ENCODE results near the gene SEMA4B. TPM values are rescaled to one million over a fixed set of nuclear protein-coding genes. Genes with fewer than 3 reads are reported as not detected.
A peak's percentile ranks its signal among the peaks of the same experiment; 100 is the strongest.
"Not testable (repeated sequence)": the region's sequence is repeated elsewhere in the genome, so short reads cannot be mapped to it uniquely, and the experiment has no call there.

Gene SEMA4B
- polyA plus RNA-seq, 1 donor (not counting 4 experiments of a cell fraction or from before 2014, with no cell fraction given), result 58.7 TPM

- DNase-seq (ENCODE audit: low read depth, low spot score), result no peak
- H3K27me3 ChIP-seq (ENCODE audit: control insufficient read depth, extremely low read depth, insufficient read depth, low read length), result peaks cover 3% of the 10 kb centered on the region
- no peak for FAIRE-seq
Observed at GRCh38 chr15:90259524-90259923, 58.4 kb downstream of the SEMA4B start.

GRCh38 chr15:90260731-90261130, 59.6 kb downstream of the SEMA4B start:
- dilution Hi-C loops (cut with MboI; ENCODE audit: extremely low pct_ligation_motif_present, low sequenced_read_pairs); H2AFZ ChIP-seq (ENCODE audit: control insufficient read depth, low read length): not testable (repeated sequence)

More at GRCh38 chr15:90259524-90259923, 58.4 kb downstream of the SEMA4B start:
- no peaks in the 10 kb centered on the region for H4K20me1 ChIP-seq (ENCODE audit: control insufficient read depth, extremely low read depth, insufficient read depth, low read length)
- no peak overlapping the region for H3K27ac ChIP-seq (ENCODE audit: control insufficient read depth, insufficient read depth, low read length)
- no peaks in the 10 kb centered on the region for H3K9me1 ChIP-seq (ENCODE audit: control insufficient read depth, extremely low read depth, insufficient read depth, low read length)
- H3K9me3 ChIP-seq (ENCODE audit: control insufficient read depth, low read depth, low read length), result no peaks in the 10 kb centered on the region
- no peak overlapping the region for H3K4me2 ChIP-seq (ENCODE audit: control insufficient read depth, extremely low read depth, insufficient read depth, low read depth, low read length)
- no peaks in the 10 kb centered on the region for H3K79me2 ChIP-seq (ENCODE audit: control insufficient read depth, insufficient read depth, low read length)
- no peaks in the 10 kb centered on the region for H3K36me3 ChIP-seq (ENCODE audit: control insufficient read depth in 2 of 2, extremely low read depth in 1 of 2, insufficient read depth in 2 of 2, low read length in 2 of 2)
- H3K4me3 ChIP-seq (ENCODE audit: control insufficient read depth in 2 of 3, extremely low read depth in 1 of 3, insufficient read depth in 2 of 3, low read depth in 1 of 3, low read length in 3 of 3), result no peak overlapping the region
- peaks cover 20% of the 10 kb centered on the region for H3K4me1 ChIP-seq (ENCODE audit: control insufficient read depth, extremely low read depth, insufficient read depth, low read length)
- no peak overlapping the region for H2AFZ ChIP-seq (ENCODE audit: control insufficient read depth, low read length)
- no peak for TF ChIP-seq EZH2 (IDR thresholded peaks at IDR 0.05; ENCODE audit: low read length)
- no peak for TF ChIP-seq CTCF (optimal IDR thresholded peaks at IDR 0.05 in 1 of 3, IDR thresholded peaks at IDR 0.05 in 1 of 3, conservative IDR thresholded peaks at IDR 0.05 in 1 of 3; ENCODE audit: extremely low read depth in 1 of 3, insufficient read depth in 2 of 3, low read length in 3 of 3)
- dilution Hi-C loops (cut with MboI; ENCODE audit: extremely low pct_ligation_motif_present, low sequenced_read_pairs), result no loop called here
- H3K9ac ChIP-seq (ENCODE audit: control insufficient read depth, extremely low read depth, insufficient read depth, low read length), result no peak overlapping the region

GRCh38 chr15:90261811-90262210, 60.7 kb downstream of the SEMA4B start:
- peak overlapping the region; percentile 73 for H3K4me2 ChIP-seq (ENCODE audit: control insufficient read depth, extremely low read depth, insufficient read depth, low read depth, low read length)
- H3K4me1 ChIP-seq (ENCODE audit: control insufficient read depth, extremely low read depth, insufficient read depth, low read length), result peaks cover 31% of the 10 kb centered on the region
- H2AFZ ChIP-seq (ENCODE audit: control insufficient read depth, low read length), result peak overlapping the region; percentile 97
- peak overlapping the region; percentile 73 for H3K27ac ChIP-seq (ENCODE audit: control insufficient read depth, insufficient read depth, low read length)
- no peak for DNase-seq (ENCODE audit: low read depth, low spot score)
- TF ChIP-seq CTCF (optimal IDR thresholded peaks at IDR 0.05 in 1 of 3, IDR thresholded peaks at IDR 0.05 in 1 of 3, conservative IDR thresholded peaks at IDR 0.05 in 1 of 3; ENCODE audit: extremely low read depth in 1 of 3, insufficient read depth in 2 of 3, low read length in 3 of 3) (no peak), EZH2 (IDR thresholded peaks at IDR 0.05; ENCODE audit: low read length) (no peak)
- peak overlapping the region; percentile 56 for H3K9ac ChIP-seq (ENCODE audit: control insufficient read depth, extremely low read depth, insufficient read depth, low read length)
- no peaks in the 10 kb centered on the region for H3K9me1 ChIP-seq (ENCODE audit: control insufficient read depth, extremely low read depth, insufficient read depth, low read length)
- H3K79me2 ChIP-seq (ENCODE audit: control insufficient read depth, insufficient read depth, low read length), result peaks cover 11% of the 10 kb centered on the region
- peaks cover 0 to 3% of the 10 kb centered on the region in 2 experiments for H3K36me3 ChIP-seq (ENCODE audit: control insufficient read depth in 2 of 2, extremely low read depth in 1 of 2, insufficient read depth in 2 of 2, low read length in 2 of 2)
- dilution Hi-C loops (cut with MboI; ENCODE audit: extremely low pct_ligation_motif_present, low sequenced_read_pairs), result no loop called here
- H4K20me1 ChIP-seq (ENCODE audit: control insufficient read depth, extremely low read depth, insufficient read depth, low read length), result no peaks in the 10 kb centered on the region
- no peaks in the 10 kb centered on the region for H3K27me3 ChIP-seq (ENCODE audit: control insufficient read depth, extremely low read depth, insufficient read depth, low read length)
- H3K4me3 ChIP-seq (ENCODE audit: control insufficient read depth in 2 of 3, extremely low read depth in 1 of 3, insufficient read depth in 2 of 3, low read depth in 1 of 3, low read length in 3 of 3), result no peak overlapping the region
- no peaks in the 10 kb centered on the region for H3K9me3 ChIP-seq (ENCODE audit: control insufficient read depth, low read depth, low read length)
- peak; percentile 87 for FAIRE-seq

More at GRCh38 chr15:90260731-90261130, 59.6 kb downstream of the SEMA4B start:
- not testable (repeated sequence) for H3K9ac ChIP-seq (ENCODE audit: control insufficient read depth, extremely low read depth, insufficient read depth, low read length); H3K9me3 ChIP-seq (ENCODE audit: control insufficient read depth, low read depth, low read length); DNase-seq (ENCODE audit: low read depth, low spot score); H3K9me1 ChIP-seq (ENCODE audit: control insufficient read depth, extremely low read depth, insufficient read depth, low read length); H4K20me1 ChIP-seq (ENCODE audit: control insufficient read depth, extremely low read depth, insufficient read depth, low read length); H3K36me3 ChIP-seq (ENCODE audit: control insufficient read depth in 2 of 2, extremely low read depth in 1 of 2, insufficient read depth in 2 of 2, low read length in 2 of 2); H3K79me2 ChIP-seq (ENCODE audit: control insufficient read depth, insufficient read depth, low read length); FAIRE-seq; H3K4me3 ChIP-seq (ENCODE audit: control insufficient read depth in 2 of 3, extremely low read depth in 1 of 3, insufficient read depth in 2 of 3, low read depth in 1 of 3, low read length in 3 of 3); H3K27ac ChIP-seq (ENCODE audit: control insufficient read depth, insufficient read depth, low read length); H3K4me2 ChIP-seq (ENCODE audit: control insufficient read depth, extremely low read depth, insufficient read depth, low read depth, low read length); H3K27me3 ChIP-seq (ENCODE audit: control insufficient read depth, extremely low read depth, insufficient read depth, low read length)
- H3K4me1 ChIP-seq (ENCODE audit: control insufficient read depth, extremely low read depth, insufficient read depth, low read length), result peaks cover 26% of the 10 kb centered on the region

Data from keratinocyte (primary cell).